Measurements from ENCODE around the gene PEF1.

Gene PEF1

DNA sequence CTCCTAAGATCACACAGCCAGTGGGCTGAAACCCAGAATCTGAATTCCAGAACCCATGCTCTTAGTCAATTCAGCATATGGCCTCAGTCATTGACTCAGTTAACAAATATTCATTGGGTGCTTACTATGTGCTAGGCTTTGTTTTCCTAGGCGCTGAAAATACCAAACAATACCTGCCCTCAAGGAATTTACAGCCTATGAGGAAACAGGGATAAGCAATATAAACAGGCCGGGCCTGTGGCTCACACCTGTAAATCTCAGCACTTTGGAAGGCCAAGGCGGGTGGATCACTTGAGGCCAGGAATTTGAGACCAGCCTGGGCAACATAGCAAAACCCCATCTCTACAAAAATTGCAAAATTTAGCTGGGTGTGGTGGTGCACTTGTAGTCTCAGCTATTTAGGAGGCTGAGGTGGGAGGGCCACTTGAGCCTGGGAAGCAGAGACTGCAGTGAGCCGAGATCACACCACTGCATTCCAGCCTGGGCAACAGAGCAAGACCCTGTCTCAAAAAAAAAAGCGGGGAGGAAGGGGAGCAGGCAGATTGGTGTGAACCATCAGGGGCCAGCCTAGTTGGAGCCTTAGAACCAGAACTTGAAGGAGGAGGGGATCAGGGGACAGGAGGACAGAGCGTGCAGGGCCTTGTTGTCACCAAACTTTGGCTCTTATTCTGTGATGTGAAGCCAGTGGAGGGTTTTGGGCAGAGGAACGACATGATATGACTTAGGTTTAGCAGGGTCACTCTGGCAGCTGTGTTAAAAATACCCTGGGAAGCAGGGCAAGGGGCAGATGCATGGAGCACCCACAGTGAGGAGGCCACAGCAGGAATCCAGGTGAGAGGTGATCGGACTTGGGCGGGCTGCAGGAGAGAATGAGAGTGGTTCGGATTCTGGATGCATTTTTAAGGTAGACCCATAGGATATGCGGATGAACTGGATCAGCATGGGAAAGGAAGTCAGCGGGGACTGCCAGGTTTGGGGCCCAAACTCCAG is 62.6 kb downstream of the PEF1 start:
- no peak for DNase-seq

DNA sequence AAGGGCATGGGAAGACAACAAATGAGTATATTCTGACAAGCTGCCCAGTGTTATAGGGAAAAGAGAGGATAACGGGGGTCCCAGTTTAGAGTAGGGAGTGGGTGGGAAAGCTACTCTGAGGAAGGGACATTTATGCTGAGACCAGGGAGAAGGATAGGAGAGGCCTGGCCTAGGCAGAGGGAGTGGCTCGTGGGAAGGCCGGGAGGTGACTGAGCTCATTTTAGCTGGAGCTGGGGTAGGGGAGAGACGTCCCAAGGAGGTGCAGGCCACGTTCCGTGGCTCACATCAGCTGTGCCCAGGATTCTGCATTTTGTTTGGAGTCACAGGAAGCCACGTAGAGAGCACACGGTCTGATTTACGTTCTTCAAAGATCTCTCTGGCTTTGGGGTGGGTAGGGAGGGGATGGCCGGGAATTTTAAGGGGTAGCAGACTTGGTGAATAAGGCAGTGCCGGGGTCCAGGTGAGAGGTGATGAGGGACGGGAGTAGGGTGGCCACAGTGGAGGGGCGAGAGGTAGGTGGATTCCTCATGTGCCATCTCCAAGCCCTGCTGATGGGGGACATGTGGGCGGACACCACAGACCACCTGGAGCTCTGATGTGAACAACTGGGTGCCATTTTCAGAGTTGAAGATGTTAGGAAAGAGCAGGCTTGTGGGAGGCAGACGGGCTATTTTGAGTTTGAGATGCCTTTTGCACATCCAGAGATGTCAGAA is 63.6 kb downstream of the PEF1 start:
- no peak for DNase-seq

DNA sequence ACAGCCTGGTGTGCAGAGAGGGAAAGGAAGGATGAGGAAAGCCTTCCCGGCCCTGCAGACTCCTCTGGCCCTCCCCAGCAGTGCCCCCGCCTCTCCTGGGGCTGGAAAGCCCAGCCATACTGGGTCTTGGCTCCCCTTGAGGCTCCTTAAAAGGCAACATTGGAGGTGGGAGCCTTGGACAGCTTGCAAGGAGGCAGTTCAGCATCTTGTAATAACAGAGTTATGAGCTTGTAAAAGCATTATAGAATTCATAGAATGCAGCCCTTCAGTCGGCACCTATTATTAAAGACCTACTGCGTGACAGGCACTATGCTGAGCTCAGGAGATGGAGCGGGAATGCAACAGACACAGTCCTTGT is 64.2 kb downstream of the PEF1 start:
- DNase-seq, result no peak

All from NCI-H510A treated with DMSO at 0.1 percent for 48 hours (cell line).